HepG2 (cell line): ENCODE data around the gene DPH3. TPM values are rescaled to one million over a fixed set of nuclear protein-coding genes. Genes with fewer than 3 reads are reported as not detected.

Source experiments
- ATAC-seq: fragments of 200-7000 bp; cut with Tn5 transposase; 3 replicates; pipeline ENCODE4 v1.9.1; 2020; ENCODE audit warnings: mild to moderate bottlenecking, moderate library complexity
- BruUV-seq: library from RNA; stranded (reverse); fragments of 400-500 nt; replicated peaks from 2 replicates; lab custom pipeline; 2021; lab: Mats Ljungman, UMichigan
- CTCF ChIA-PET: fragments of 300-600 bp; formaldehyde crosslinking; extraction: SDS; loops from one replicate; lab custom pipeline; 2021; ENCODE audit warnings: low total read pairs, inconsistent platforms, low intra/inter-chr PET ratio; lab: Yijun Ruan, JAX
- POLR2A ChIA-PET: fragments of 350-600 bp; sonication (Branson Sonifier 250); formaldehyde crosslinking; loops from one replicate; lab custom pipeline; 2020; ENCODE audit warnings: antibody characterized with exemption, inconsistent platforms; lab: Yijun Ruan, JAX
- DNase-seq: peaks from one replicate; pipeline ENCODE4 v3.0.0-alpha.2; 2015; ENCODE audit warnings: low spot score
- FAIRE-seq: peaks from 3 replicates; lab custom pipeline; 2011; peaks lifted over from hg19 to GRCh38; lab: Jason Lieb, UNC
- H2AFZ ChIP-seq: one replicate; pipeline ENCODE4 v1.6.1; 2011; ENCODE audit warnings: low read length, inconsistent platforms
- H3K27ac ChIP-seq: fragments of 300-600 bp; 3 replicates; pipeline ENCODE4 v1.8.0; 2011; ENCODE audit warnings: mixed run types, mild to moderate bottlenecking, mixed read lengths, low read length, inconsistent platforms; ENCODE audit not compliant: insufficient read depth; ENCODE audit errors: extremely low read length
- H3K27me3 ChIP-seq, 2 experiments: fragments of 200-600 bp in 1 of 2; 2 replicates in 1 of 2; 3 replicates in 1 of 2; pipeline versions ENCODE4 v1.6.0 to v1.8.0; 2011; ENCODE audit warnings: low read length in 2 of 2, mild to moderate bottlenecking in 2 of 2, moderate library complexity in 2 of 2, inconsistent platforms in 1 of 2; ENCODE audit not compliant: insufficient read depth in 2 of 2, control insufficient read depth in 1 of 2
- H3K36me3 ChIP-seq, 2 experiments: fragments of 200-600 bp in 1 of 2; replicated peaks in 1 of 2; 2 replicates in 1 of 2; 3 replicates in 1 of 2; pipeline versions ENCODE4 v1.5.1 to v1.8.0; 2011; ENCODE audit warnings: low read length in 2 of 2, inconsistent platforms in 1 of 2; ENCODE audit not compliant: insufficient read depth in 2 of 2, control insufficient read depth in 1 of 2
- H3K4me1 ChIP-seq: 2 replicates; pipeline ENCODE4 v1.5.1; 2012; ENCODE audit warnings: low read length, inconsistent platforms; ENCODE audit not compliant: insufficient read depth
- H3K4me2 ChIP-seq: 2 replicates; pipeline ENCODE4 v1.6.0; 2011; ENCODE audit warnings: low read depth, low read length, inconsistent platforms
- H3K4me3 ChIP-seq, 3 experiments: fragments of 200-600 bp in 1 of 3; sonication (generic), shearing (Covaris generic) in 1 of 3; replicated peaks in 1 of 3; 2 replicates each; pipeline ENCODE4 v1.5.1; 2011 to 2016; ENCODE audit warnings: low read length in 3 of 3, inconsistent platforms in 2 of 3, low read depth in 2 of 3, mild to moderate bottlenecking in 2 of 3, control low read depth in 1 of 3, mixed read lengths in 1 of 3; ENCODE audit not compliant: insufficient read depth in 1 of 3
- H3K79me2 ChIP-seq: one replicate; pipeline ENCODE4 v1.6.1; 2011; ENCODE audit warnings: low read length, inconsistent platforms; ENCODE audit not compliant: insufficient read depth
- H3K9ac ChIP-seq: 2 replicates; pipeline ENCODE4 v1.6.0; 2011; ENCODE audit warnings: mild to moderate bottlenecking, low read depth, low read length, inconsistent platforms; ENCODE audit not compliant: insufficient read depth
- H3K9me3 ChIP-seq: 2 replicates; pipeline ENCODE4 v1.5.1; 2012; ENCODE audit warnings: mild to moderate bottlenecking, low read length
- H4K20me1 ChIP-seq: 2 replicates; pipeline ENCODE4 v1.6.0; 2011; ENCODE audit warnings: inconsistent platforms, mild to moderate bottlenecking, low read length, moderate library complexity; ENCODE audit not compliant: insufficient read depth
- ATRX ChIP-seq: sonication (generic); formaldehyde crosslinking; IDR thresholded peaks from 2 replicates; pipeline ENCODE4 v1.4.0; 2020; ENCODE audit warnings: missing genetic modification reagents, borderline replicate concordance
- BRCA1 ChIP-seq: sonication (generic); formaldehyde crosslinking; IDR thresholded peaks from 2 replicates; pipeline ENCODE4 v1.4.0; 2020; ENCODE audit warnings: missing genetic modification reagents
- E2F2 ChIP-seq: sonication (generic); formaldehyde crosslinking; IDR thresholded peaks from 2 replicates; pipeline ENCODE4 v1.4.0; 2020; ENCODE audit warnings: missing genetic modification reagents, borderline replicate concordance
- KMT2A ChIP-seq: sonication (generic); formaldehyde crosslinking; IDR thresholded peaks from 2 replicates; pipeline ENCODE4 v1.4.0; 2020; ENCODE audit warnings: missing genetic modification reagents
- MBNL3 ChIP-seq: fragments of 250-450 bp; sonication (Bioruptor Pico); conservative IDR thresholded peaks from 2 replicates; pipeline ENCODE4 v1.8.0; 2022; ENCODE audit warnings: mild to moderate bottlenecking, inconsistent platforms
- NR2C2 ChIP-seq: sonication (generic); formaldehyde crosslinking; IDR thresholded peaks from 2 replicates; pipeline ENCODE4 v1.4.0; 2020; ENCODE audit warnings: missing genetic modification reagents, mild to moderate bottlenecking, moderate library complexity, borderline replicate concordance
- POLR2G ChIP-seq: fragments of 200-400 bp; formaldehyde crosslinking; IDR thresholded peaks from 2 replicates; pipeline ENCODE4 v1.6.1; 2018; ENCODE audit warnings: mild to moderate bottlenecking, low read depth, low read length, moderate library complexity
- SP5 ChIP-seq: IDR thresholded peaks from 2 replicates; pipeline ENCODE4 v1.6.1; 2016; ENCODE audit warnings: low read depth, borderline replicate concordance
- ZNF136 ChIP-seq: sonication (generic); formaldehyde crosslinking; IDR thresholded peaks from 2 replicates; pipeline ENCODE4 v1.8.1; 2022; ENCODE audit warnings: low read depth, mild to moderate bottlenecking, moderate library complexity, missing genetic modification reagents
- ZNF274 ChIP-seq: sonication (generic); formaldehyde crosslinking; IDR thresholded peaks from 2 replicates; pipeline ENCODE4 v1.5.1; 2020; ENCODE audit warnings: mild to moderate bottlenecking, missing genetic modification reagents
- WGBS: methylation state at CpG from one replicate; pipeline ENCODE4 v1.1.6; 2017; ENCODE audit warnings: low lambda C conversion rate; 5-methylcytosine and 5-hydroxymethylcytosine counted together
- in situ Hi-C: cut with HindIII; loops from 2 replicates; pipeline ENCODE4 v1.10.0; 2017; ENCODE audit warnings: low pct_unique_long_range_greater_than_20kb; ENCODE audit not compliant: extremely low pct_ligation_motif_present
- intact Hi-C: fragments of 100-400 bp; cut with micrococcal nuclease; formaldehyde crosslinking; loops from one replicate; pipeline ENCODE4 v1.10.0; 2022; ENCODE audit not compliant: unreplicated experiment
- polyA plus RNA-seq, 8 experiments: library from polyadenylated mRNA; depleted of rRNA in 3 of 8; stranded (reverse) in 7 of 8; unstranded in 1 of 8; fragments of >200 nt; fragmentation: Illumina TruSeq in 4 of 8; extraction: Trizol in 4 of 8; gene quantifications; 2 replicates each; pipeline versions ENCODE4 v1.2.1 to v1.2.3, GENCODE V29; 2011 to 2016; ENCODE audit warnings: low read depth in 4 of 8, missing spikeins in 1 of 8, mixed read lengths in 1 of 8; ENCODE audit not compliant: insufficient read depth in 1 of 8
- total RNA-seq, 5 experiments: library from RNA; depleted of rRNA; stranded (reverse); fragments of >200 nt; fragmentation: Illumina TruSeq; extraction: Trizol; gene quantifications; 2 replicates each; pipeline ENCODE4 v1.2.3, GENCODE V29; 2016; ENCODE audit warnings: low read depth in 1 of 5
- TF ChIP-seq, protein P1 (sequence below): IDR thresholded peaks from 2 replicates; pipeline ENCODE4 v1.6.1; 2016; ENCODE audit warnings: mild to moderate bottlenecking, missing biosample characterization, missing genetic modification reagents
- TF ChIP-seq, protein P2 (sequence below): sonication (generic); formaldehyde crosslinking; IDR thresholded peaks from 2 replicates; pipeline ENCODE4 v1.8.0; 2022; ENCODE audit warnings: mild to moderate bottlenecking, missing genetic modification reagents
- TF ChIP-seq, protein P3 (sequence below): sonication (generic); formaldehyde crosslinking; IDR thresholded peaks from 2 replicates; pipeline ENCODE4 v1.5.0; 2020; ENCODE audit warnings: mild to moderate bottlenecking, missing genetic modification reagents, borderline replicate concordance

The DPH3 gene
- total and polyA plus RNA-seq, 2 of the 13 experiments (the other 11 are each of a cell fraction or from before 2014, with no cell fraction given), result 18.3 to 21.6 TPM

GRCh38 chr3:16295298-16295890 lies 30.7 kb upstream of the DPH3 start:
- DNase-seq (no peak), ATAC-seq (no peak), FAIRE-seq (no peak)
- ChIA-PET CTCF (no interaction called here), POLR2A (no interaction called here)
- Histone ChIP-seq H3K4me3 (no peak overlapping the region), H3K36me3 (peaks cover 4 to 55% of the 10 kb centered on the region in 2 experiments), H3K9ac (no peak overlapping the region), H3K4me1 (no peaks in the 10 kb centered on the region), H3K27me3 (no peaks in the 10 kb centered on the region), H3K4me2 (no peak overlapping the region), H2AFZ (no peak overlapping the region), H3K79me2 (no peaks in the 10 kb centered on the region), H4K20me1 (no peaks in the 10 kb centered on the region), H3K27ac (no peak overlapping the region), H3K9me3 (peaks cover 10% of the 10 kb centered on the region; the same call in 1 of the 2 replicates)
- intact Hi-C loops (no loop called here), in situ Hi-C loops (loop anchor here (10.0 kb wide), 1 partner anchor 219 kb away; the partner anchor contains the start of gene RFTN1)
- TF ChIP-seq POLR2G (no peak), ZNF274 (no peak), ZNF136 (no peak), BRCA1 (CRISPR knock-in tag) (no peak), E2F2 (CRISPR knock-in tag) (no peak), MBNL3 (CRISPR knock-in tag) (no peak), SP5 (CRISPR knock-in tag) (no peak), KMT2A (no peak), NR2C2 (CRISPR knock-in tag) (no peak), ATRX (CRISPR knock-in tag) (no peak)
- TF ChIP-seq, protein P1, sequence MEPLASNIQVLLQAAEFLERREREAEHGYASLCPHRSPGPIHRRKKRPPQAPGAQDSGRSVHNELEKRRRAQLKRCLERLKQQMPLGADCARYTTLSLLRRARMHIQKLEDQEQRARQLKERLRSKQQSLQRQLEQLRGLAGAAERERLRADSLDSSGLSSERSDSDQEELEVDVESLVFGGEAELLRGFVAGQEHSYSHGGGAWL (CRISPR knock-in tag), result no peak
- TF ChIP-seq, protein P2, sequence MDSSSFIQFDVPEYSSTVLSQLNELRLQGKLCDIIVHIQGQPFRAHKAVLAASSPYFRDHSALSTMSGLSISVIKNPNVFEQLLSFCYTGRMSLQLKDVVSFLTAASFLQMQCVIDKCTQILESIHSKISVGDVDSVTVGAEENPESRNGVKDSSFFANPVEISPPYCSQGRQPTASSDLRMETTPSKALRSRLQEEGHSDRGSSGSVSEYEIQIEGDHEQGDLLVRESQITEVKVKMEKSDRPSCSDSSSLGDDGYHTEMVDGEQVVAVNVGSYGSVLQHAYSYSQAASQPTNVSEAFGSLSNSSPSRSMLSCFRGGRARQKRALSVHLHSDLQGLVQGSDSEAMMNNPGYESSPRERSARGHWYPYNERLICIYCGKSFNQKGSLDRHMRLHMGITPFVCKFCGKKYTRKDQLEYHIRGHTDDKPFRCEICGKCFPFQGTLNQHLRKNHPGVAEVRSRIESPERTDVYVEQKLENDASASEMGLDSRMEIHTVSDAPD, result no peak
- TF ChIP-seq, protein P3, sequence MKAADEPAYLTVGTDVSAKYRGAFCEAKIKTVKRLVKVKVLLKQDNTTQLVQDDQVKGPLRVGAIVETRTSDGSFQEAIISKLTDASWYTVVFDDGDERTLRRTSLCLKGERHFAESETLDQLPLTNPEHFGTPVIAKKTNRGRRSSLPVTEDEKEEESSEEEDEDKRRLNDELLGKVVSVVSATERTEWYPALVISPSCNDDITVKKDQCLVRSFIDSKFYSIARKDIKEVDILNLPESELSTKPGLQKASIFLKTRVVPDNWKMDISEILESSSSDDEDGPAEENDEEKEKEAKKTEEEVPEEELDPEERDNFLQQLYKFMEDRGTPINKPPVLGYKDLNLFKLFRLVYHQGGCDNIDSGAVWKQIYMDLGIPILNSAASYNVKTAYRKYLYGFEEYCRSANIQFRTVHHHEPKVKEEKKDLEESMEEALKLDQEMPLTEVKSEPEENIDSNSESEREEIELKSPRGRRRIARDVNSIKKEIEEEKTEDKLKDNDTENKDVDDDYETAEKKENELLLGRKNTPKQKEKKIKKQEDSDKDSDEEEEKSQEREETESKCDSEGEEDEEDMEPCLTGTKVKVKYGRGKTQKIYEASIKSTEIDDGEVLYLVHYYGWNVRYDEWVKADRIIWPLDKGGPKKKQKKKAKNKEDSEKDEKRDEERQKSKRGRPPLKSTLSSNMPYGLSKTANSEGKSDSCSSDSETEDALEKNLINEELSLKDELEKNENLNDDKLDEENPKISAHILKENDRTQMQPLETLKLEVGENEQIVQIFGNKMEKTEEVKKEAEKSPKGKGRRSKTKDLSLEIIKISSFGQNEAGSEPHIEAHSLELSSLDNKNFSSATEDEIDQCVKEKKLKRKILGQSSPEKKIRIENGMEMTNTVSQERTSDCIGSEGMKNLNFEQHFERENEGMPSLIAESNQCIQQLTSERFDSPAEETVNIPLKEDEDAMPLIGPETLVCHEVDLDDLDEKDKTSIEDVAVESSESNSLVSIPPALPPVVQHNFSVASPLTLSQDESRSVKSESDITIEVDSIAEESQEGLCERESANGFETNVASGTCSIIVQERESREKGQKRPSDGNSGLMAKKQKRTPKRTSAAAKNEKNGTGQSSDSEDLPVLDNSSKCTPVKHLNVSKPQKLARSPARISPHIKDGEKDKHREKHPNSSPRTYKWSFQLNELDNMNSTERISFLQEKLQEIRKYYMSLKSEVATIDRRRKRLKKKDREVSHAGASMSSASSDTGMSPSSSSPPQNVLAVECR, result no peak
- no TSS peak for BruUV-seq
- WGBS, result 93% methylated on average over 3 of the region's 3 CpGs
